ENCODE measurements around the gene SLCO1B1.

SLCO1B1 gene

GRCh38 chr12:21252070-21252469, 121.1 kb downstream of the SLCO1B1 start:
- Histone ChIP-seq H3K27ac (ENCODE audit: low read depth, low read length) (no peak overlapping the region), H3K79me2 (ENCODE audit: insufficient read depth, low read length) (no peaks in the 10 kb centered on the region), H3F3A (ENCODE audit: insufficient read depth) (no peaks in the 10 kb centered on the region), H3K36me3 (ENCODE audit: low read length) (no peaks in the 10 kb centered on the region), H3K4me2 (ENCODE audit: low read depth, low read length, poor library complexity, severe bottlenecking) (no peak overlapping the region), H4K20me1 (ENCODE audit: low read depth, low read length) (no peaks in the 10 kb centered on the region), H3K9ac (ENCODE audit: low read length) (no peak overlapping the region), H3K9me2 (replicated peaks; ENCODE audit: insufficient read depth, low read length) (no peaks in the 10 kb centered on the region), H2AFZ (ENCODE audit: low read depth, low read length, severe bottlenecking) (no peak overlapping the region), H3K9me3 (ENCODE audit: insufficient read depth, low read length) (no peaks in the 10 kb centered on the region), H3K4me3 (ENCODE audit: insufficient read depth, low read length, poor library complexity, severe bottlenecking) (no peak overlapping the region), H3K27me3 (ENCODE audit: low read length) (no peaks in the 10 kb centered on the region)
- no peak for TF ChIP-seq EZH2phosphoT487 (conservative IDR thresholded peaks at IDR 0.05; ENCODE audit: low read length)
- TF ChIP-seq CTCF (IDR thresholded peaks at IDR 0.05; ENCODE audit: insufficient read depth, low read length, poor library complexity, severe bottlenecking), result no peak

- no peaks in the 10 kb centered on the region for H3K9me2 ChIP-seq (replicated peaks; ENCODE audit: insufficient read depth, low read length)
- H3F3A ChIP-seq (ENCODE audit: insufficient read depth), result no peaks in the 10 kb centered on the region
- no peak overlapping the region for H3K4me2 ChIP-seq (ENCODE audit: low read depth, low read length, poor library complexity, severe bottlenecking)
- H2AFZ ChIP-seq (ENCODE audit: low read depth, low read length, severe bottlenecking), result no peak overlapping the region
- no peaks in the 10 kb centered on the region for H4K20me1 ChIP-seq (ENCODE audit: low read depth, low read length)
- H3K9me3 ChIP-seq (ENCODE audit: insufficient read depth, low read length), result no peaks in the 10 kb centered on the region
- no peak overlapping the region for H3K4me3 ChIP-seq (ENCODE audit: insufficient read depth, low read length, poor library complexity, severe bottlenecking)
- H3K27ac ChIP-seq (ENCODE audit: low read depth, low read length), result no peak overlapping the region
- TF ChIP-seq CTCF (IDR thresholded peaks at IDR 0.05; ENCODE audit: insufficient read depth, low read length, poor library complexity, severe bottlenecking) (no peak), EZH2phosphoT487 (conservative IDR thresholded peaks at IDR 0.05; ENCODE audit: low read length) (no peak)
- H3K79me2 ChIP-seq (ENCODE audit: insufficient read depth, low read length), result no peaks in the 10 kb centered on the region
- no peaks in the 10 kb centered on the region for H3K36me3 ChIP-seq (ENCODE audit: low read length)
- no peaks in the 10 kb centered on the region for H3K27me3 ChIP-seq (ENCODE audit: low read length)
- no peak overlapping the region for H3K9ac ChIP-seq (ENCODE audit: low read length)
These were observed 126.2 kb downstream of the SLCO1B1 start for GRCh38 chr12:21257172-21257571.

GRCh38 chr12:21264232-21264631, 133.2 kb downstream of the SLCO1B1 start:
- H3K79me2 ChIP-seq (ENCODE audit: insufficient read depth, low read length), result no peaks in the 10 kb centered on the region
- no peak overlapping the region for H2AFZ ChIP-seq (ENCODE audit: low read depth, low read length, severe bottlenecking)
- H3K4me2 ChIP-seq (ENCODE audit: low read depth, low read length, poor library complexity, severe bottlenecking), result no peak overlapping the region
- no peak overlapping the region for H3K9ac ChIP-seq (ENCODE audit: low read length)
- no peaks in the 10 kb centered on the region for H3K36me3 ChIP-seq (ENCODE audit: low read length)
- H3F3A ChIP-seq (ENCODE audit: insufficient read depth), result no peaks in the 10 kb centered on the region
- no peaks in the 10 kb centered on the region for H3K9me2 ChIP-seq (replicated peaks; ENCODE audit: insufficient read depth, low read length)
- H3K27me3 ChIP-seq (ENCODE audit: low read length), result no peaks in the 10 kb centered on the region; the same call in 1 of the 2 replicates
- no peak for TF ChIP-seq CTCF (IDR thresholded peaks at IDR 0.05; ENCODE audit: insufficient read depth, low read length, poor library complexity, severe bottlenecking)
- no peak for TF ChIP-seq EZH2phosphoT487 (conservative IDR thresholded peaks at IDR 0.05; ENCODE audit: low read length)
- H3K4me3 ChIP-seq (ENCODE audit: insufficient read depth, low read length, poor library complexity, severe bottlenecking), result no peak overlapping the region
- no peak overlapping the region for H3K27ac ChIP-seq (ENCODE audit: low read depth, low read length)
- no peaks in the 10 kb centered on the region for H4K20me1 ChIP-seq (ENCODE audit: low read depth, low read length)
- no peaks in the 10 kb centered on the region for H3K9me3 ChIP-seq (ENCODE audit: insufficient read depth, low read length)
